Cardiac fibroblast (primary cell): ENCODE results near the gene TGFBR3L.

ENCODE experiments used
- DNase-seq, 2 donors: peaks; one replicate each; pipeline versions ENCODE4 v3.0.0 to v3.0.0-alpha.2; 2010; ENCODE audit warnings: low read depth in 2 of 2
- H3K4me3 ChIP-seq, 2 donors: replicated peaks in 1 of 2; 1 replicate in 1 of 2; 2 replicates in 1 of 2; pipeline ENCODE4 v1.5.1; 2011; ENCODE audit warnings: low read depth in 2 of 2, low read length in 2 of 2, mild to moderate bottlenecking in 2 of 2, moderate library complexity in 1 of 2
- CTCF ChIP-seq: IDR thresholded peaks from one replicate; pipeline ENCODE4 v1.5.1; 2011; ENCODE audit warnings: low read depth, mild to moderate bottlenecking, low read length, inconsistent platforms

TGFBR3L gene

DNA sequence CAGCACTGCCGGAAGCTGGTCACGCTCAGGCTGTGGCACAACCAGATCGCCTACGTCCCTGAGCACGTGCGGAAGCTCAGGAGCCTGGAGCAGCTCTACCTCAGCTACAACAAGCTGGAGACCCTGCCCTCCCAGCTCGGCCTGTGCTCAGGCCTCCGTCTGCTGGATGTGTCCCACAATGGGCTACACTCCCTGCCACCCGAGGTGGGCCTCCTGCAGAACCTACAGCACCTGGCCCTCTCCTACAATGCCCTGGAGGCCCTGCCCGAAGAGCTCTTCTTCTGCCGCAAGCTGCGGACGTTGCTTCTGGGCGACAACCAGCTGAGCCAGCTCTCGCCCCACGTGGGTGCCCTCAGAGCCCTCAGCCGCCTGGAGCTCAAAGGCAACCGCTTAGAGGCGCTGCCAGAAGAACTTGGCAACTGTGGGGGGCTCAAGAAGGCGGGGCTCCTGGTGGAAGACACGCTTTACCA, 14.2 kb upstream of the TGFBR3L start:
- no peak for TF ChIP-seq CTCF
- DNase-seq, result no peak

DNA sequence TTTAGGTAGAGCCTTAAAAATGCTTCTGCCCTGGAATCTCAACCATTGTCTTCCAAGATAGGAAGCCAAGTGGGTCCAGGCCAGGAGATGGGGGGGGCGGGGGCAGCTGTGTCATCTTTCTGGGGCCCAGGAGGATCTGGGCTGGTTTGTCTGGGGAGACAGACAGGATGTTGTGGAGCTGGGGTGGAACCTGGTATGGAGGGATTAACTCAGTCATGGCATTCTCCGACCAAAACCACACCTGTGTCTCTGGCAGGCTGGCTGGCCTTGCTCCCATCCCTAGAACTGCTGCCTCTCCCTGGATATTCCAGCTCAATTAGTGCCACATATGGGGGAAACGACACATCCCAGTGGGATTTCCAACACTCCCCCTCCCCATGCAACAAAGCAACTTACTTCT, 13.7 kb upstream of the TGFBR3L start:
- DNase-seq, result no peak
- H3K4me3 ChIP-seq, result no peak overlapping the region
- TF ChIP-seq CTCF, result no peak

More for the DNA sequence above, 14.2 kb upstream of the TGFBR3L start:
- no peak overlapping the region for H3K4me3 ChIP-seq

DNA sequence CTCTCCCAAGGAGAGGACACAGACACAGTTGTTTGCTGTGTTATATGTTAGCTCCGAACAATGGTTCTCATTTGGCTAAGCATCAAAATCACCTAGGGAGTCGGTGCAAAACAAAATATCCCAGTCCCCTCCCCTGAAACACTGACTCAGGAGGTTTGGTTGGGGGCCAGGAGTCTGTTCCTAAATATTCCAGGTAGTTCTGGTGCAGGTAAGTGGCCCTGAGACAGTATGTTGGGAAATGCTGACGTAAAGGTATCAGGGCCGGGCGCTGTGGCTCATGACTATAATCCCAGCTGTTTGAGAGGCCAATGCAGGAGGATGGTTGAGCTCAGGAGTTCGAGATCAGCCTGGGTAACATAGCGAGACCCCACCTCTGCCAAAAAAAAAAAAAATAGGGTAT, 13.3 kb upstream of the TGFBR3L start:
- no peak for DNase-seq
- H3K4me3 ChIP-seq, result no peak overlapping the region
- TF ChIP-seq CTCF, result no peak

GRCh38 chr19:7902796-7903243, 11.8 kb upstream of the TGFBR3L start:
- DNase-seq, result no peak
- no peak for TF ChIP-seq CTCF

DNA sequence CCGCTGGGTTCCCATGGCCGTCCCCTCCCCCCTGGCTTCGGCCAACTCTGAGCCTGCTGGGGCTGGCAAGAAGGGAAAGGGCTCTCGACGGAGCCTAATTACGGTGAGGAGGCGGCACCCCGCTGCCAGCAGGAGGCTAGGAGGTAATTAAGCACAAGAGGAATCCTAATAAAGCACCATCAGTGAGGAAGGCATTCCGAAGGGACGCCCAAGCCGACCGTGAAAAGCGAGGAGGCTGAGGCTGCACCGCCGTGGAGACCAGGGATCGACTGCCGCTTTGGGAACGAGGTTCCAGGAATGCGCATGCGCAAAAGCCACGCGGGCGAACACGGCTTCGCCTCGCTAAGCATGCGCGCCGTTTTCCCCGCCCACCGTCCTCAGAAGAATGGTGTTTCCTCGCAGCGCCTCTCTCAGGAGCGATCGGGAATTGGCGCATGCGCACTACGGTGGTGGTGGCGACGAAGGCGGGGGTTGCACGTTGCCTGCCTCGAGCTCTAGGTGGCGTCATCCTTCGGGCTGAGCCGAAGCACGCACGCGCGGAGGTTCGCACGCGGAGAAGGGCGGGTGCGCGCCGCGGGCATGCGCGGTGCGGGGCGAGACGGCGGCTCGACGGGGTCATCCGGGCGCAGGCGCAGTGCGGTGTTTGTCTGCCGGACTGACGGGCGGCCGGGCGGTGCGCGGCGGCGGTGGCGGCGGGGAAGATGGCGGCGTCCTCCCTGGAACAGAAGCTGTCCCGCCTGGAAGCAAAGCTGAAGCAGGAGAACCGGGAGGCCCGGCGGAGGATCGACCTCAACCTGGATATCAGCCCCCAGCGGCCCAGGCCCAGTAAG, 11.2 kb upstream of the TGFBR3L start, which contains the start of gene MAP2K7:
MAP2K7 (plus strand) TSS at position 634 of the 830 bp plus-strand sequence; CDS start at position 702, 68 bp downstream.
- DNase-seq, result peak; percentile 99
- peak within 1 kb of the TSS; percentile 92 to 93 for H3K4me3 ChIP-seq
- TF ChIP-seq CTCF, result peak; percentile 28

More at GRCh38 chr19:7902796-7903243, 11.8 kb upstream of the TGFBR3L start:
- peak overlapping the region; percentile 63 to 69 for H3K4me3 ChIP-seq

- no peak for TF ChIP-seq CTCF
Observed at GRCh38 chr19:7904074-7905020, 10.3 kb upstream of the TGFBR3L start.

More at GRCh38 chr19:7904074-7905020, 10.3 kb upstream of the TGFBR3L start:
- DNase-seq, result no peak
- peak overlapping the region; percentile 92 to 93 for H3K4me3 ChIP-seq
